Breast epithelium (tissue), 4 donors: ENCODE measurements around the gene PFN2. TPM values are rescaled to one million over a fixed set of nuclear protein-coding genes. Genes with fewer than 3 reads are reported as not detected.
A peak's percentile ranks its signal among the peaks of the same experiment; 100 is the strongest.

Experiments used
- DNase-seq, 2 donors: peaks; one replicate each; pipeline ENCODE4 v3.0.0-alpha.2; 2019; ENCODE audit warnings: low spot score in 2 of 2
- H3K27ac ChIP-seq, 2 donors: fragments of 200-600 bp; sonication (generic) in 1 of 2; one replicate each; pipeline ENCODE4 v1.5.1; 2016 to 2019; ENCODE audit warnings: mild to moderate bottlenecking in 1 of 2
- H3K27me3 ChIP-seq, 2 donors: fragments of 200-600 bp; sonication (generic) in 1 of 2; one replicate each; pipeline versions ENCODE4 v1.5.1 to v1.6.0; 2017 to 2019; ENCODE audit warnings: control low read depth in 1 of 2, mild to moderate bottlenecking in 1 of 2
- H3K36me3 ChIP-seq: fragments of 200-600 bp; one replicate; pipeline ENCODE4 v1.5.1; 2019
- H3K4me1 ChIP-seq, 2 donors: fragments of 200-600 bp; sonication (generic); one replicate each; pipeline ENCODE4 v1.5.1; 2016 to 2019; ENCODE audit warnings: control low read depth in 1 of 2
- H3K4me3 ChIP-seq, 3 donors: fragments of 200-600 bp; sonication (generic); 1 replicate in 2 of 3; 2 replicates in 1 of 3; pipeline ENCODE4 v1.5.1; 2016 to 2019; ENCODE audit warnings: mild to moderate bottlenecking in 3 of 3, moderate library complexity in 2 of 3
- H3K9me3 ChIP-seq, 2 donors: fragments of 200-600 bp; sonication (generic) in 1 of 2; one replicate each; pipeline ENCODE4 v1.5.1; 2016 to 2019; ENCODE audit warnings: control low read depth in 1 of 2
- POLR2A ChIP-seq: fragments of 450-650 bp; IDR thresholded peaks from one replicate; pipeline ENCODE4 v1.6.1; 2016; ENCODE audit warnings: antibody characterized with exemption, mild to moderate bottlenecking, moderate library complexity
- POLR2AphosphoS5 ChIP-seq, 3 donors: sonication (generic); formaldehyde crosslinking; IDR thresholded peaks; one replicate each; pipeline ENCODE4 v1.6.1; 2017; ENCODE audit warnings: antibody characterized with exemption in 3 of 3
- intact Hi-C: fragments of 100-400 bp; cut with DNase I; formaldehyde crosslinking; loops from one replicate; pipeline ENCODE4 v1.15.1; 2023; ENCODE audit warnings: low total_unique reads
- total RNA-seq, 3 donors: library from RNA; depleted of rRNA; stranded (reverse); fragments of >200 nt; gene quantifications; one replicate each; pipeline ENCODE4 v1.1.0, GENCODE V29; 2016
- TF ChIP-seq, protein P1 (sequence below), 3 donors: fragments of 450-650 bp; IDR thresholded peaks; one replicate each; pipeline ENCODE4 v1.5.1; 2016 to 2017; ENCODE audit warnings: antibody characterized with exemption in 3 of 3, mild to moderate bottlenecking in 3 of 3, moderate library complexity in 3 of 3

Gene PFN2
- total RNA-seq, 3 donors from 2014 or later = 48.2 to 65.6 (median 49.8) TPM

DNA sequence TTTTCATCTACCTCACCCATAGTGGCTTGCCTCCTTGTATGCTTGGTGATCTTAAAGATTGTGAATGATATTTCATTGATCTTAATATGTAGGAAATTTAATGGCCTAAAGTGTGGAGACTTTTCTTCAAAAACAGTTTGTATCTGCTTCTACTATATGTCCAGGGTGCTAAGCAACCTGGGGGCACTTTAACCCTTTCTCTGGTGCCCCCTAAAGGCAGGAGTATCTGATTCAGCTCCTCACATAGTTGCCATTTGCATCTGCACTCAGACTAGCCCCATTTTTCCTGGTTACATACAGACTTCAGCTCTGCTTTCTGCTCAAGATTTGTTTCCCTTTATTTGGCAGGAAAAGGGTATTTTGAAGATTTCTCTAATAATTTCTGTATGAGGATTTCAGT lies 5.2 kb upstream of the PFN2 start:
- DNase-seq = no peak
- Histone ChIP-seq H3K36me3 (no peaks in the 10 kb centered on the region), H3K27me3 (no peaks in the 10 kb centered on the region), H3K9me3 (no peaks in the 10 kb centered on the region), H3K27ac (no peak overlapping the region), H3K4me1 (no peaks in the 10 kb centered on the region), H3K4me3 (no peak overlapping the region)
- intact Hi-C loops = loop anchor here (5.0 kb wide), 1 partner anchor 401 kb away; no protein-coding TSS in a partner anchor
- no peak for TF ChIP-seq POLR2A
- TF ChIP-seq, protein P1, sequence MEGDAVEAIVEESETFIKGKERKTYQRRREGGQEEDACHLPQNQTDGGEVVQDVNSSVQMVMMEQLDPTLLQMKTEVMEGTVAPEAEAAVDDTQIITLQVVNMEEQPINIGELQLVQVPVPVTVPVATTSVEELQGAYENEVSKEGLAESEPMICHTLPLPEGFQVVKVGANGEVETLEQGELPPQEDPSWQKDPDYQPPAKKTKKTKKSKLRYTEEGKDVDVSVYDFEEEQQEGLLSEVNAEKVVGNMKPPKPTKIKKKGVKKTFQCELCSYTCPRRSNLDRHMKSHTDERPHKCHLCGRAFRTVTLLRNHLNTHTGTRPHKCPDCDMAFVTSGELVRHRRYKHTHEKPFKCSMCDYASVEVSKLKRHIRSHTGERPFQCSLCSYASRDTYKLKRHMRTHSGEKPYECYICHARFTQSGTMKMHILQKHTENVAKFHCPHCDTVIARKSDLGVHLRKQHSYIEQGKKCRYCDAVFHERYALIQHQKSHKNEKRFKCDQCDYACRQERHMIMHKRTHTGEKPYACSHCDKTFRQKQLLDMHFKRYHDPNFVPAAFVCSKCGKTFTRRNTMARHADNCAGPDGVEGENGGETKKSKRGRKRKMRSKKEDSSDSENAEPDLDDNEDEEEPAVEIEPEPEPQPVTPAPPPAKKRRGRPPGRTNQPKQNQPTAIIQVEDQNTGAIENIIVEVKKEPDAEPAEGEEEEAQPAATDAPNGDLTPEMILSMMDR (IDR thresholded peaks at IDR 0.05) = no peak
- no peak for TF ChIP-seq POLR2AphosphoS5 (IDR thresholded peaks at IDR 0.05)

DNA sequence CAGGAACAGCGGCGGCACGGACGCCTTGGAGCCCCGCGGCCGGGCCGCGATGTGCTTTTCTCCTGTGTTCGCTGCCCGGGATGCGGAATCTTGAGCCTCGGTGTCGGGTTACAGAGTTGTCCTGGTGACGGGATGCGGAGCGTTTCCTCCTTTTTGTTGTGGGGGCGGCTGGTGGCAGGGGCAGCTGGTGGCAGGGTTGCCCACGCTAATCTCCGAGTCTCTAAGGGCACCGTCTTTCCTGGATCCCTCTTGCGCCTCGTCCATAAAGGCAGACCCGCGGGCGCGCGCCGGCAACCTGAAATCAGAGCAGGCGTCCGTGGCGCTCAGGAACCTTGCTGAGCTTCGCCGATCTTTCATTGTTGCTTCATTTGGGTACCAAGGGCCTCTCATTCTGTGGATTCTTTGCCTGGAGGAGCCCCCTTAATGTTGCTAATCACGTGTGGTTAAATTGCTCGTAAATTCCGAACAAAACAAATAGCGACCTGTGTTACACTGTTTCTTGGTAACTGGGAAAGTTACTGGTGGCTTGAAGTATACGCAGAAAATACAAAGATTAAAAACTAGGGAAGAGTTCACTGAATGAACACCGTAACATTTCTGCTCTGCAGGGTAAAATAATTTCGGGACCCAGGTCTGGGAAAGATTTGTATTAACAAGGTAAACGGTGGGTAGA lies 844 bp upstream of the PFN2 start:
- no peaks in the 10 kb centered on the region for H3K9me3 ChIP-seq
- peak; percentile 46 to 58 for DNase-seq
- no peaks in the 10 kb centered on the region for H3K27me3 ChIP-seq
- intact Hi-C loops = no loop called here
- TF ChIP-seq POLR2A (no peak), POLR2AphosphoS5 (IDR thresholded peaks at IDR 0.05) (no peak)
- TF ChIP-seq, protein P1 (IDR thresholded peaks at IDR 0.05) = no peak
- H3K27ac ChIP-seq = peak overlapping the region; percentile 90 to 91
- H3K4me3 ChIP-seq = peak overlapping the region; percentile 79 to 95 (median 93)
- peaks cover 0 to 6% of the 10 kb centered on the region in 2 donors for H3K4me1 ChIP-seq
- H3K36me3 ChIP-seq = no peaks in the 10 kb centered on the region

DNA sequence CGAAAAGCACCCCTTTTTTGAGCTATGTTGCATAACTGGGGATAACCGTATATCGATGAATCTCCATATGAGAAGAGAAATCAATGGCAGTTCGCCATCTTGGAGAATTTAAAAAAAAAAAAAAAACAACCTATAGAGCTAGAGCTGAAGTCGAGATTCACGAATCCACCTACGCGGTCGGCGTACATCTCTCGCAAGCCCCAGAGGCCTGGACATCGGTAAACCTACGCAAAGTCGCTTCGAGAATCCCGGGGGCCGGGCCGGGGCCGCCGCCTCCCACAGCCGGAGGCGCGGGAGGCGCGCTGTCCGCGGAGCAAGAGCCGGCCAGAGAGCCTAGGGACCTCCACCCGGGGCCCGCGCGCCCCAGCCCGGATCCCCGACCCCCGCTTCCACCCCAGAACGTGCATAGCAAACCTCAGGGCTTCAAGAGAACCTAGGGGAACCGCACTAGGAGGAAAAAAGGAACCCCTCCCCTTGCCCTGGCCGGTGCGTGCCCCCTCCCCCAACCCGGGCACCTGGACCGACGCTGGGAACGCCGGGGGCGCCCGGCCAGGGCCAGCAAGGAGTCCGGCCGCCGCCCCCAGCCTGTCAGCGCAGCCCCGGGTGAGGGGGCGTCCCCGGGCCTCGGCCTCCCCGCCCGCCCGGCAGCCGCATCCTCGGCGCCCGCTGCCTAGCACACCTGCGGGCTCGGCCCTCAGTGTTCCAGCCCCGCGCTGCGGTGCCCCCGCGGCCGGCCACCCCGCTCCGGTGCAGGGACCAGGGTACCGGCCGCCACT lies 567 bp downstream of the PFN2 start:
- DNase-seq = peak; percentile 56 to 81
- TF ChIP-seq POLR2AphosphoS5 (IDR thresholded peaks at IDR 0.05) = no peak
- TF ChIP-seq, protein P1 (IDR thresholded peaks at IDR 0.05) = no peak
- no peak for TF ChIP-seq POLR2A
- H3K4me1 ChIP-seq = peaks cover 0 to 6% of the 10 kb centered on the region in 2 donors
- peak overlapping the region; percentile 79 to 95 (median 93) for H3K4me3 ChIP-seq
- peak overlapping the region; percentile 90 to 91 for H3K27ac ChIP-seq
- intact Hi-C loops = no loop called here
- no peaks in the 10 kb centered on the region for H3K36me3 ChIP-seq
- no peaks in the 10 kb centered on the region for H3K9me3 ChIP-seq
- no peaks in the 10 kb centered on the region for H3K27me3 ChIP-seq

DNA sequence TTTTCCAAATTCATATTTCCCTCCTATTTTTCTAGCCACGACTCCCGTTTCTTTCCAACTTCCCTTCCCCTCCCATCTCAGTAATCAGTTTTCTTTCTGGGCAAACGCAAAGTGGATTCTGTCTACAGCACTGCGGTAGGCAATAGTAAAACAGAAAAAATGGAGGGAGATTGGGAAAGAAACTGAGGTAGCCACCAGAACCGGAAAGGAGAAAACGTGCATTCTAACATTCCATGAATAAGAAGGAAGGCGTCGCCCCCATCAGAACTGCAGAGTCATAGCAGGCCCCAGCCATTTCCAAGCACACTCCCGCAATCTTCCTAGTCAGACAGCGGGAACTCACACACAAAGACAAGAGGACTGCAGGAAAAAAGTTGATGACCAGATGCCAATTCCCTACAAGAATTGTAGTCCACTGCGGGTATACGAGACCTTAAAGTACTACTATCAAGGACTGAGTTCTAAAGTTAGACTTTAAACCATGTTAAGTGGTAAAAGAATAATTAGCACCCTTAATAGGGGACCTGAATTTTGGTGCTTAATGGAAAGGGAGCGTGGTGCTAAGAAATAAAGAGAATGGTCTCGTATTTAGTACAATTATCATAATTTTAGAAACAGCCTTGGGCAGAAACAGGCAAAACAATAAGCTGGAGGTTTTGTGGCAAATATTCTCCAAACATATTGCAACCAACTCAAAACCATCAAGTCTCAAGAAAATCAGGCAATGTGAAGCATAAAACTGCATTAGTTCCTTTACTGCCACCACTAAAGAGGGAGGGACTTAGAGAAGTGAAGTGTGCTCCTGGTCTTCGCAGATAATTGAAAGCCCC lies 1.4 kb downstream of the PFN2 start:
- H3K4me1 ChIP-seq = peaks cover 0 to 6% of the 10 kb centered on the region in 2 donors
- DNase-seq = peak in 1 of 2 donors; percentile 27
- TF ChIP-seq POLR2A (no peak), POLR2AphosphoS5 (IDR thresholded peaks at IDR 0.05) (no peak)
- TF ChIP-seq, protein P1 (IDR thresholded peaks at IDR 0.05) = no peak
- H3K36me3 ChIP-seq = no peaks in the 10 kb centered on the region
- intact Hi-C loops = no loop called here
- H3K4me3 ChIP-seq = peak overlapping the region; percentile 79 to 95 (median 93)
- no peaks in the 10 kb centered on the region for H3K27me3 ChIP-seq
- H3K9me3 ChIP-seq = no peaks in the 10 kb centered on the region
- peak overlapping the region; percentile 40 to 90 for H3K27ac ChIP-seq
